ENCODE results near the gene PPP6R2. TPM values are rescaled to one million over a fixed set of nuclear protein-coding genes. Genes with fewer than 3 reads are reported as not detected.

PPP6R2 gene
- 15.2 TPM for polyA plus RNA-seq (2013, experiment 1 of 2)
- polyA plus RNA-seq (2013, experiment 2 of 2): 16.2 TPM

- Histone ChIP-seq H4K5ac (ENCODE audit: low read length) (no peak within 1 kb of the TSS), H3K79me1 (ENCODE audit: low read length) (peaks cover 11% of the 10 kb centered on the region), H3K4me1 (ENCODE audit: control insufficient read depth, low read depth, low read length) (no peaks in the 10 kb centered on the region), H3K56ac (ENCODE audit: low read length) (peak within 1 kb of the TSS; percentile 93), H3K4me2 (ENCODE audit: low read length) (peak within 1 kb of the TSS; percentile 98), H3K18ac (ENCODE audit: low read length) (peak within 1 kb of the TSS; percentile 44), H2AK5ac (ENCODE audit: low read length) (no peak within 1 kb of the TSS), H3K4ac (ENCODE audit: low read depth, low read length) (peak within 1 kb of the TSS; percentile 65), H3K79me2 (ENCODE audit: control insufficient read depth, insufficient read depth, low read length) (peaks cover 11% of the 10 kb centered on the region), H3K27ac (ENCODE audit: low read depth, low read length) (peak within 1 kb of the TSS; percentile 17), H3K23ac (ENCODE audit: low read length) (no peak within 1 kb of the TSS), H3K9ac (ENCODE audit: low read length) (peak within 1 kb of the TSS; percentile 84), H4K8ac (ENCODE audit: low read depth, low read length) (no peak within 1 kb of the TSS), H2BK15ac (replicated peaks; ENCODE audit: low read depth) (no peak within 1 kb of the TSS), H2BK5ac (ENCODE audit: low read length) (peak within 1 kb of the TSS; percentile 41), H3K27me3 (ENCODE audit: insufficient read depth, low read length, poor library complexity) (no peaks in the 10 kb centered on the region), H3K4me3 (ENCODE audit: low read length) (peak within 1 kb of the TSS; percentile 71), H2BK120ac (ENCODE audit: low read depth, low read length) (no peak within 1 kb of the TSS), H3K36me3 (ENCODE audit: control insufficient read depth, insufficient read depth, low read length) (no peaks in the 10 kb centered on the region)
- WGBS (ENCODE audit: extremely low coverage, insufficient coverage, low lambda C conversion rate): no CpG with 5 or more reads among the region's 87 CpGs
- peak; percentile 79 for DNase-seq
Observed at GRCh38 chr22:50342651-50343540, at the start of gene PPP6R2. Gene PPP6R2 (plus strand): TSS chr22:50343327. CDS start chr22:50393909, 50,582 bp downstream.

GRCh38 chr22:50293441-50294318 is 49.4 kb upstream of the PPP6R2 start:
- H2BK120ac ChIP-seq (ENCODE audit: low read depth, low read length): no peak overlapping the region

GRCh38 chr22:50294319-50294656 is 48.8 kb upstream of the PPP6R2 start:
- H3K18ac ChIP-seq (ENCODE audit: low read length): peak overlapping the region; percentile 61
- no peak overlapping the region for H3K4me3 ChIP-seq (ENCODE audit: low read length)
- H2BK15ac ChIP-seq (replicated peaks; ENCODE audit: low read depth): no peak overlapping the region
- peaks cover 2% of the 10 kb centered on the region for H3K36me3 ChIP-seq (ENCODE audit: control insufficient read depth, insufficient read depth, low read length)
- peak overlapping the region; percentile 73 for H3K56ac ChIP-seq (ENCODE audit: low read length)
- no peak overlapping the region for H2BK5ac ChIP-seq (ENCODE audit: low read length)
- no peak overlapping the region for H4K5ac ChIP-seq (ENCODE audit: low read length)
- H3K9ac ChIP-seq (ENCODE audit: low read length): peak overlapping the region; percentile 39
- no peak overlapping the region for H2BK120ac ChIP-seq (ENCODE audit: low read depth, low read length)
- no peak overlapping the region for H3K4me2 ChIP-seq (ENCODE audit: low read length)
- peaks cover 28% of the 10 kb centered on the region for H3K79me1 ChIP-seq (ENCODE audit: low read length)
- H2AK5ac ChIP-seq (ENCODE audit: low read length): no peak overlapping the region
- no peak overlapping the region for H3K27ac ChIP-seq (ENCODE audit: low read depth, low read length)
- DNase-seq: no peak
- peaks cover 6% of the 10 kb centered on the region for H3K4me1 ChIP-seq (ENCODE audit: control insufficient read depth, low read depth, low read length)
- no CpG with 5 or more reads among the region's 5 CpGs for WGBS (ENCODE audit: extremely low coverage, insufficient coverage, low lambda C conversion rate)
- H3K23ac ChIP-seq (ENCODE audit: low read length): no peak overlapping the region
- no peak overlapping the region for H3K4ac ChIP-seq (ENCODE audit: low read depth, low read length)
- peaks cover 32% of the 10 kb centered on the region for H3K79me2 ChIP-seq (ENCODE audit: control insufficient read depth, insufficient read depth, low read length)
- no peak overlapping the region for H4K8ac ChIP-seq (ENCODE audit: low read depth, low read length)
- no peaks in the 10 kb centered on the region for H3K27me3 ChIP-seq (ENCODE audit: insufficient read depth, low read length, poor library complexity)

More at GRCh38 chr22:50293441-50294318, 49.4 kb upstream of the PPP6R2 start:
- peaks cover 2% of the 10 kb centered on the region for H3K36me3 ChIP-seq (ENCODE audit: control insufficient read depth, insufficient read depth, low read length)
- peaks cover 6% of the 10 kb centered on the region for H3K4me1 ChIP-seq (ENCODE audit: control insufficient read depth, low read depth, low read length)
- H2BK5ac ChIP-seq (ENCODE audit: low read length): peak overlapping the region; percentile 73
- peak overlapping the region; percentile 59 for H3K9ac ChIP-seq (ENCODE audit: low read length)
- no peak overlapping the region for H3K23ac ChIP-seq (ENCODE audit: low read length)
- no peak overlapping the region for H2AK5ac ChIP-seq (ENCODE audit: low read length)
- H3K79me2 ChIP-seq (ENCODE audit: control insufficient read depth, insufficient read depth, low read length): peaks cover 32% of the 10 kb centered on the region
- no CpG with 5 or more reads among the region's 42 CpGs for WGBS (ENCODE audit: extremely low coverage, insufficient coverage, low lambda C conversion rate)
- H3K27ac ChIP-seq (ENCODE audit: low read depth, low read length): peak overlapping the region; percentile 69
- H3K27me3 ChIP-seq (ENCODE audit: insufficient read depth, low read length, poor library complexity): no peaks in the 10 kb centered on the region
- H3K4ac ChIP-seq (ENCODE audit: low read depth, low read length): no peak overlapping the region
- H3K18ac ChIP-seq (ENCODE audit: low read length): peak overlapping the region; percentile 77
- H4K8ac ChIP-seq (ENCODE audit: low read depth, low read length): no peak overlapping the region
- peak; percentile 85 for DNase-seq
- peaks cover 28% of the 10 kb centered on the region for H3K79me1 ChIP-seq (ENCODE audit: low read length)
- no peak overlapping the region for H3K4me3 ChIP-seq (ENCODE audit: low read length)
- peak overlapping the region; percentile 76 for H3K56ac ChIP-seq (ENCODE audit: low read length)
- no peak overlapping the region for H3K4me2 ChIP-seq (ENCODE audit: low read length)
- no peak overlapping the region for H2BK15ac ChIP-seq (replicated peaks; ENCODE audit: low read depth)
- no peak overlapping the region for H4K5ac ChIP-seq (ENCODE audit: low read length)

GRCh38 chr22:50296658-50297490 is 46.3 kb upstream of the PPP6R2 start:
- Histone ChIP-seq H3K18ac (ENCODE audit: low read length) (no peak overlapping the region), H2BK15ac (replicated peaks; ENCODE audit: low read depth) (no peak overlapping the region), H3K36me3 (ENCODE audit: control insufficient read depth, insufficient read depth, low read length) (no peaks in the 10 kb centered on the region), H3K27ac (ENCODE audit: low read depth, low read length) (no peak overlapping the region), H3K4me2 (ENCODE audit: low read length) (no peak overlapping the region), H3K79me2 (ENCODE audit: control insufficient read depth, insufficient read depth, low read length) (peaks cover 25% of the 10 kb centered on the region), H3K27me3 (ENCODE audit: insufficient read depth, low read length, poor library complexity) (no peaks in the 10 kb centered on the region), H2BK120ac (ENCODE audit: low read depth, low read length) (no peak overlapping the region), H3K4me1 (ENCODE audit: control insufficient read depth, low read depth, low read length) (peaks cover 6% of the 10 kb centered on the region), H3K9ac (ENCODE audit: low read length) (no peak overlapping the region), H3K4ac (ENCODE audit: low read depth, low read length) (no peak overlapping the region), H3K4me3 (ENCODE audit: low read length) (no peak overlapping the region), H2AK5ac (ENCODE audit: low read length) (no peak overlapping the region), H4K5ac (ENCODE audit: low read length) (no peak overlapping the region), H4K8ac (ENCODE audit: low read depth, low read length) (no peak overlapping the region), H3K23ac (ENCODE audit: low read length) (no peak overlapping the region), H3K56ac (ENCODE audit: low read length) (no peak overlapping the region), H3K79me1 (ENCODE audit: low read length) (peaks cover 21% of the 10 kb centered on the region), H2BK5ac (ENCODE audit: low read length) (no peak overlapping the region)
- DNase-seq: no peak
- no CpG with 5 or more reads among the region's 29 CpGs for WGBS (ENCODE audit: extremely low coverage, insufficient coverage, low lambda C conversion rate)

GRCh38 chr22:50297510-50298265 is 45.4 kb upstream of the PPP6R2 start:
- DNase-seq: no peak
- no peak overlapping the region for H3K27ac ChIP-seq (ENCODE audit: low read depth, low read length)
- no CpG with 5 or more reads among the region's 20 CpGs for WGBS (ENCODE audit: extremely low coverage, insufficient coverage, low lambda C conversion rate)
- no peak overlapping the region for H2BK120ac ChIP-seq (ENCODE audit: low read depth, low read length)
- H3K27me3 ChIP-seq (ENCODE audit: insufficient read depth, low read length, poor library complexity): no peaks in the 10 kb centered on the region
- no peak overlapping the region for H4K8ac ChIP-seq (ENCODE audit: low read depth, low read length)
- H2BK15ac ChIP-seq (replicated peaks; ENCODE audit: low read depth): no peak overlapping the region
- H4K5ac ChIP-seq (ENCODE audit: low read length): no peak overlapping the region
- H3K4me2 ChIP-seq (ENCODE audit: low read length): no peak overlapping the region
- H3K79me2 ChIP-seq (ENCODE audit: control insufficient read depth, insufficient read depth, low read length): peaks cover 20% of the 10 kb centered on the region
- H3K36me3 ChIP-seq (ENCODE audit: control insufficient read depth, insufficient read depth, low read length): no peaks in the 10 kb centered on the region
- H3K9ac ChIP-seq (ENCODE audit: low read length): no peak overlapping the region
- no peak overlapping the region for H2BK5ac ChIP-seq (ENCODE audit: low read length)
- H2AK5ac ChIP-seq (ENCODE audit: low read length): no peak overlapping the region
- H3K79me1 ChIP-seq (ENCODE audit: low read length): peaks cover 16% of the 10 kb centered on the region
- no peak overlapping the region for H3K4ac ChIP-seq (ENCODE audit: low read depth, low read length)
- no peak overlapping the region for H3K18ac ChIP-seq (ENCODE audit: low read length)
- H3K56ac ChIP-seq (ENCODE audit: low read length): no peak overlapping the region
- no peak overlapping the region for H3K4me3 ChIP-seq (ENCODE audit: low read length)
- H3K4me1 ChIP-seq (ENCODE audit: control insufficient read depth, low read depth, low read length): peaks cover 6% of the 10 kb centered on the region
- no peak overlapping the region for H3K23ac ChIP-seq (ENCODE audit: low read length)

Measured in mesendoderm (in vitro differentiated cells).